NCI-H510A treated with DMSO at 0.1 percent for 48 hours (cell line): ENCODE measurements around the gene PNLIPRP3.
A peak's percentile ranks its signal among the peaks of the same experiment; 100 is the strongest.

ENCODE experiments used
- DNase-seq: peaks from one replicate; lab custom pipeline; 2025; lab: John Stamatoyannopoulos, UW

Gene PNLIPRP3

GRCh38 chr10:116450861-116451260 is 23.2 kb downstream of the PNLIPRP3 start:
- DNase-seq = no peak

- DNase-seq = no peak
These were observed 24.2 kb downstream of the PNLIPRP3 start for GRCh38 chr10:116451711-116452337.

GRCh38 chr10:116452338-116452720 is 24.7 kb downstream of the PNLIPRP3 start:
- no peak for DNase-seq

- no peak for DNase-seq
These were observed 29.8 kb downstream of the PNLIPRP3 start for GRCh38 chr10:116457488-116457887.

- DNase-seq = no peak
These were observed 32.6 kb downstream of the PNLIPRP3 start for GRCh38 chr10:116460219-116460618.

- DNase-seq = no peak
These were observed 34.0 kb downstream of the PNLIPRP3 start for GRCh38 chr10:116461680-116462079.

- peak; percentile 7 for DNase-seq
These were observed 36.6 kb downstream of the PNLIPRP3 start for GRCh38 chr10:116464257-116464656.

GRCh38 chr10:116465546-116465945 is 37.9 kb downstream of the PNLIPRP3 start:
- DNase-seq = no peak

- DNase-seq = no peak
These were observed 39.2 kb downstream of the PNLIPRP3 start for GRCh38 chr10:116466715-116467422.

- no peak for DNase-seq
These were observed 41.8 kb downstream of the PNLIPRP3 start for GRCh38 chr10:116469437-116469836.

- DNase-seq = no peak
These were observed 42.4 kb downstream of the PNLIPRP3 start for GRCh38 chr10:116470071-116470470.

- DNase-seq = peak; percentile 19
These were observed 43.2 kb downstream of the PNLIPRP3 start for GRCh38 chr10:116470768-116471415.

- DNase-seq = no peak
These were observed 45.2 kb downstream of the PNLIPRP3 start for GRCh38 chr10:116472891-116473290.

- no peak for DNase-seq
These were observed 48.2 kb downstream of the PNLIPRP3 start for GRCh38 chr10:116475866-116476265.

- DNase-seq = no peak
These were observed 48.8 kb downstream of the PNLIPRP3 start for GRCh38 chr10:116476461-116476860.

GRCh38 chr10:116477986-116478664 is 50.5 kb downstream of the PNLIPRP3 start:
- DNase-seq = no peak

- no peak for DNase-seq
These were observed 59.3 kb downstream of the PNLIPRP3 start for GRCh38 chr10:116486770-116487448.

- DNase-seq = no peak
These were observed 60.1 kb downstream of the PNLIPRP3 start for GRCh38 chr10:116487522-116488430.

GRCh38 chr10:116489460-116489859 is 61.8 kb downstream of the PNLIPRP3 start:
- DNase-seq = no peak

GRCh38 chr10:116490028-116490662 is 62.5 kb downstream of the PNLIPRP3 start:
- DNase-seq = peak; percentile 40

GRCh38 chr10:116504786-116505185 is 77.1 kb downstream of the PNLIPRP3 start:
- no peak for DNase-seq
